ENCODE measurements around the gene UBAC2.

The UBAC2 gene

DNA sequence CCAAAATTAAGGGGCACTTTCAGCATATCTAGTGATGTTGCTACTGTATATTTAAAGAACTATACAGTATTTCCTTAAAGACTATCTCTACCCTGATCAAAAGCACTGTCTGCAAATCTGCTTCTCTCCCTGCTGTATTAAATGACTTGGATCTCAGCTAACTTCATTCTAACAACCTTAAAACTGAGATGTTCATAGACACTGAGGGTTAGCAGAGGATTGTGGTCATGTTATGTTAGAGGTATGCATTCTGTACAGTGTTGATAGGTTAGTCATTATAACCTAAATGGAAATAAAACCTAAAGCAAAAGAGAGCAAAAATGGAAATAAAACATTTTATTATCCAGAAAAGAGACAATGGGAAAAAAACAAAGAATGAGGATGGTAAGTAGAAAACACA lies 96.7 kb downstream of the UBAC2 start:
- Histone ChIP-seq H3K27me3 (ENCODE audit: insufficient read depth, poor library complexity, severe bottlenecking) (no peaks in the 10 kb centered on the region), H3K4me1 (ENCODE audit: insufficient read depth, poor library complexity, severe bottlenecking) (no peaks in the 10 kb centered on the region), H3K36me3 (ENCODE audit: low read depth) (0 out of 2 replicates have a peak, but pooled peaks cover 4% of the 10 kb centered on the region), H3K9me3 (ENCODE audit: severe bottlenecking) (no peaks in the 10 kb centered on the region), H3K27ac (ENCODE audit: poor library complexity, severe bottlenecking) (no peak overlapping the region), H3K4me3 (ENCODE audit: severe bottlenecking) (no peak overlapping the region)
- TF ChIP-seq, protein P1, sequence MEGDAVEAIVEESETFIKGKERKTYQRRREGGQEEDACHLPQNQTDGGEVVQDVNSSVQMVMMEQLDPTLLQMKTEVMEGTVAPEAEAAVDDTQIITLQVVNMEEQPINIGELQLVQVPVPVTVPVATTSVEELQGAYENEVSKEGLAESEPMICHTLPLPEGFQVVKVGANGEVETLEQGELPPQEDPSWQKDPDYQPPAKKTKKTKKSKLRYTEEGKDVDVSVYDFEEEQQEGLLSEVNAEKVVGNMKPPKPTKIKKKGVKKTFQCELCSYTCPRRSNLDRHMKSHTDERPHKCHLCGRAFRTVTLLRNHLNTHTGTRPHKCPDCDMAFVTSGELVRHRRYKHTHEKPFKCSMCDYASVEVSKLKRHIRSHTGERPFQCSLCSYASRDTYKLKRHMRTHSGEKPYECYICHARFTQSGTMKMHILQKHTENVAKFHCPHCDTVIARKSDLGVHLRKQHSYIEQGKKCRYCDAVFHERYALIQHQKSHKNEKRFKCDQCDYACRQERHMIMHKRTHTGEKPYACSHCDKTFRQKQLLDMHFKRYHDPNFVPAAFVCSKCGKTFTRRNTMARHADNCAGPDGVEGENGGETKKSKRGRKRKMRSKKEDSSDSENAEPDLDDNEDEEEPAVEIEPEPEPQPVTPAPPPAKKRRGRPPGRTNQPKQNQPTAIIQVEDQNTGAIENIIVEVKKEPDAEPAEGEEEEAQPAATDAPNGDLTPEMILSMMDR (IDR thresholded peaks at IDR 0.05; ENCODE audit: poor library complexity, severe bottlenecking), result no peak
- ATAC-seq (ENCODE audit: low read depth) (no peak), DNase-seq (ENCODE audit: low spot score) (no peak)

DNA sequence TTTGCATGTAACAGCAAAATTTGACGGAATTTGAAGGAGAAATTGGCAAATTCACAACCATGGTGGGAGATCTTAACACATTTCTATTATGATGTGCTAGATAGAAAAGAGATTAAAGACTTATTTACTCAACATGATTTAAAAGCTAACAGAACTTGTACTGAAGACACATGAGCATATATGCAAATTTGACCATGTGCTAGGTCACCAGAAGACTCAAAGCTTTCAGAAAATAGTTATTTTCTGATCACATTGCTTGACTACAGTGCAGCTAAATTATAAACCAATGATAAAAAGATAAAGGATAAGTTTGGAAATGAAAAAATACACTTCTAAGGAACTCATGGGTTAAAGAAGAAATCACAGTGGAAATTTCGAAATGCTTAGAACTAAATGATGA lies 97.4 kb downstream of the UBAC2 start:
- H3K4me1 ChIP-seq (ENCODE audit: insufficient read depth, poor library complexity, severe bottlenecking), result no peaks in the 10 kb centered on the region

DNA sequence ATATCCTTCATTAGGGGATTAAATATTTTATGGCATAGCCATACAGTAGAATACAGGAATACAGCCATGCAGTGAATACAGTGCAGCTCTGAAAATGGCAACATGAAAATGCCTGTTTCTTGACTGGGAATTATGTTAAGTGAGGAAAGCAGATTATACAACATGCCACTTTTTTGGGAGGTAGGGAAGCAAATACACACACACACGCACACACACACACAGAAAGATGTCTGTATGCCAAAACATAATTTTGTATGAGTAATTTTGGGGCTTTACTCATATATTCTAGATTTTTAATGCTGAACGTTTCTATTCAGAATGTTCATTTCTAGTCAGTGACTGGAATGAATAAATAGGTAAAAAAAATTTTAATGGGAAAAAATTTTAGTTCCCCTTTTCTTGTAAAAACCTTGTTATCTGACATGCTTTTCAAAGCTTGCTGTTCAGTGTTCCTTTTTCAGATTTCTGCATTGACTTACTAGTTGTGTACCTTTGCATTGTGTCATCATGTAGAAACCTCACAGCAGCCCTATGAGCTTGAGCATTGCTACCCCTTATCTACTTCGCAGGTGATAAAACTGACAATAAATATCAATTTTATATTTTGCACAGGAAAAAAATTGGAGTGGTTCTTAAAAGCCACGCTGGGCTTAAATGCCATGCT lies 98.7 kb downstream of the UBAC2 start:
- H3K27ac ChIP-seq (ENCODE audit: poor library complexity, severe bottlenecking), result no peak overlapping the region
- H3K9me3 ChIP-seq (ENCODE audit: severe bottlenecking), result no peaks in the 10 kb centered on the region
- H3K27me3 ChIP-seq (ENCODE audit: insufficient read depth, poor library complexity, severe bottlenecking), result no peaks in the 10 kb centered on the region
- no peak for DNase-seq (ENCODE audit: low spot score)
- 0 out of 2 replicates have a peak, but pooled peaks cover 4% of the 10 kb centered on the region for H3K36me3 ChIP-seq (ENCODE audit: low read depth)
- ATAC-seq (ENCODE audit: low read depth), result no peak
- H3K4me3 ChIP-seq (ENCODE audit: severe bottlenecking), result no peak overlapping the region
- no peaks in the 10 kb centered on the region for H3K4me1 ChIP-seq (ENCODE audit: insufficient read depth, poor library complexity, severe bottlenecking)
- TF ChIP-seq, protein P1 (IDR thresholded peaks at IDR 0.05; ENCODE audit: poor library complexity, severe bottlenecking), result no peak

More for the DNA sequence above, 97.4 kb downstream of the UBAC2 start:
- TF ChIP-seq, protein P1 (IDR thresholded peaks at IDR 0.05; ENCODE audit: poor library complexity, severe bottlenecking), result no peak
- Histone ChIP-seq H3K9me3 (ENCODE audit: severe bottlenecking) (no peaks in the 10 kb centered on the region), H3K27ac (ENCODE audit: poor library complexity, severe bottlenecking) (no peak overlapping the region), H3K36me3 (ENCODE audit: low read depth) (0 out of 2 replicates have a peak, but pooled peaks cover 4% of the 10 kb centered on the region), H3K4me3 (ENCODE audit: severe bottlenecking) (no peak overlapping the region), H3K27me3 (ENCODE audit: insufficient read depth, poor library complexity, severe bottlenecking) (no peaks in the 10 kb centered on the region)
- no peak for ATAC-seq (ENCODE audit: low read depth)
- DNase-seq (ENCODE audit: low spot score), result no peak

DNA sequence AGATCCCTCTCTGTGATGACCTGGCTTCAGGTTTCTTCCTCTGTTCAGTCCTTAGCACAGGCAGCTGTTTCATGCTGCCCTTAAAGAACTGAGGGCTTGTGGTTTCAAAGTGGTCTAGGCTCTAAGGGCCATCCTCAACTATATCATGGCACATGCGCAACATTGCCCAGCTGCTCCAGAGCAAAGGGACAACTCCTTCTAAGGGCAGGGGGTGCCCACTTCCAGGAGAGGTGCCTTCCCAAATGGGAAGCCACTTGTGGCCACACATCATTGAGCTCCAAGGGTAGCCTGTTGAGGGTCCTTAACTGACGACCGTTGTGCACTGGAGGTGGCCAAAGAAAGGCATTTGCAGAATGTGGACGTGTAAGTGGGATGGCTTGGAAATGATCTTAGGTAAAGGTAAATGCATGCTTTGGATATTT lies 99.3 kb downstream of the UBAC2 start:
- Histone ChIP-seq H3K36me3 (ENCODE audit: low read depth) (0 out of 2 replicates have a peak, but pooled peaks cover 4% of the 10 kb centered on the region), H3K4me1 (ENCODE audit: insufficient read depth, poor library complexity, severe bottlenecking) (no peaks in the 10 kb centered on the region), H3K9me3 (ENCODE audit: severe bottlenecking) (no peaks in the 10 kb centered on the region), H3K27ac (ENCODE audit: poor library complexity, severe bottlenecking) (no peak overlapping the region), H3K4me3 (ENCODE audit: severe bottlenecking) (no peak overlapping the region), H3K27me3 (ENCODE audit: insufficient read depth, poor library complexity, severe bottlenecking) (no peaks in the 10 kb centered on the region)
- DNase-seq (ENCODE audit: low spot score), result no peak
- ATAC-seq (ENCODE audit: low read depth), result no peak
- TF ChIP-seq, protein P1 (IDR thresholded peaks at IDR 0.05; ENCODE audit: poor library complexity, severe bottlenecking), result no peak
